ENCODE results near the gene NAT14. TPM values are rescaled to one million over a fixed set of nuclear protein-coding genes. Genes with fewer than 3 reads are reported as not detected.
A peak's percentile ranks its signal among the peaks of the same experiment; 100 is the strongest.

Gene NAT14
- total RNA-seq, 2 experiments from 2014 or later = 14.6 to 23.2 TPM

DNA sequence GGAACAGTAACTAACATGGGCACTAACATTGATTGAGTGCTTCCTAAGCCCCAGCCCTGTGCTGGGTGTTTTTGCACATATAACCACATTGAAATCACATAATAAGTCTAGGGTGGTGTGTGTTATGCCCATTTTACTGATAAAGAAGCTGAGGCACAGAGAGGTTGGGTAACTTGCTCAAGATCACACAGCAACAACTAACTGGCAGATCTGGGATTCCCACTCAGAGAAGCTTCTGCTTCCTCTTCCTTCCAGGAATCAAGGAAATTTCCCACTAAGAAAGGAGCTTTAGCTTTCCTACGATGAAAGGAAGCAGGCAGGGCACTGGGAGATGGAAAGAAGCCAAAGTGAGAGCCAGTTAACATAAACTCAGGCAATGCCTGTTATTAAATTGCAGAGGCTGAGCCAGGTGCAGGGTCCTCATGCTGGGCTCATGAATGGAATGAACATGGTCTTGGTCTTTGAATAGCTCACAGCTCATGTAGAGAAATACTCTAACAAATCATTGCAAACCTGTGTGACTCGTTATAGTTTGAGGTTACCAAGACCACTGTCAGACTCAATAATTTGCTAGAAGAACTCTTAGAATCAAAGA, 13.4 kb downstream of the NAT14 start:
- H3K36me3 Mint-ChIP-seq = peaks cover 9% of the 10 kb centered on the region
- DNase-seq (no peak), ATAC-seq (no peak)
- no peak overlapping the region for H3K4me3 Mint-ChIP-seq
- no peaks in the 10 kb centered on the region for H3K27me3 Mint-ChIP-seq
- no peak overlapping the region for H3K27ac Mint-ChIP-seq
- H3K9me3 Mint-ChIP-seq (ENCODE audit: low read depth) = peaks cover 7% of the 10 kb centered on the region
- H3K4me1 Mint-ChIP-seq = peaks cover 15% of the 10 kb centered on the region
- CTCF ChIA-PET = interaction anchor here (0.8 to 1.4 kb wide), 2 partner anchors 31 to 197 kb away, joined by 3 to 5 read pairs; no protein-coding TSS in a partner anchor

GRCh38 chr19:55500368-55500952, 15.5 kb downstream of the NAT14 start:
- H3K4me1 Mint-ChIP-seq = peaks cover 23% of the 10 kb centered on the region
- CTCF ChIA-PET = interaction anchor here (0.5 to 1.5 kb wide), 4 partner anchors 16 to 1647 kb away, joined by 3 to 5 read pairs (median 4); partner anchors contain the start of gene NAT14
- peaks cover 4% of the 10 kb centered on the region for H3K27me3 Mint-ChIP-seq
- H3K4me3 Mint-ChIP-seq = no peak overlapping the region
- no peak overlapping the region for H3K27ac Mint-ChIP-seq
- H3K9me3 Mint-ChIP-seq (ENCODE audit: low read depth) = peaks cover 7% of the 10 kb centered on the region
- no peak for DNase-seq
- H3K36me3 Mint-ChIP-seq = peaks cover 10% of the 10 kb centered on the region
- no peak for ATAC-seq

DNA sequence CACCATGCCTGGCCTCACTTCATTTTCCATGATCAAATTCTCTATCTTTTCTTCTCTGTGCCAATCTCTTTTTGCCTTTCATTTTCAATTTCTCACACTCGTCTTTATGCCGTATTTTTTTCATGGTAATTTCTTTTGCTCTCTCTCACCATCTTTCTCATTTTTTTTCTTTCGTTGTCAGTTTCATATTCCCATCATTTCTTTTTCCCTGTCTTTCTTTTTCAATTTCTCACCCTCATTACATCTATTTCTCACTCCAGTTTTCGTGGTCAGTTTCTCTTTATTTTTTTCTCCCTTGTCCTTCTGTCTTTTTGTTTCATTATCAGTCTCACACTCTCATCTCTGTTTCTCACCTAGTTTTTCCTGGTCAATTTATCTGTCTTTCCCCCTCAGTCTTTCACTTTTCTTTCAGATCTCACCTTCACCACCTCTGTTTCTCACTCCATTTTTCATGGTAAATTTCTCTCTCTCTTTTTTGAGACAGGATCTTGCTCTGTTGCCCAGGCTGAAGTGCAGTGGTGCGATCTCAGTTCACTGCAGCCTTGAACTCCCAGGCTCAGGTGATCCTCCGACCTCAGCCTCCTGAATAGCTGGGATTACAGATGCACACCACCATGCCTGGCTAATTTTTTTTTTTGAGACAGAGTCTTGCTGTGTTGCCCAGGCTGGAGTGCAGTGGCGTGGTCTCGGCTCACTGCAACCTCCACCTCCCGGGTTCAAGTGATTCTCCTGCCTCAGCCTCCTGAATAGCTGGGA, 17.4 kb downstream of the NAT14 start:
- no peak for DNase-seq
- Mint-ChIP-seq H3K9me3 (ENCODE audit: low read depth) (peaks cover 7% of the 10 kb centered on the region), H3K4me3 (peak overlapping the region; percentile 13), H3K36me3 (peaks cover 10% of the 10 kb centered on the region), H3K27ac (no peak overlapping the region), H3K4me1 (peaks cover 23% of the 10 kb centered on the region), H3K27me3 (peaks cover 4% of the 10 kb centered on the region)
- no peak for ATAC-seq
- CTCF ChIA-PET = interaction anchor here (1.1 to 3.6 kb wide), 6 partner anchors 9 to 120 kb away, joined by 3 to 42 read pairs (median 6); partner anchors contain the start of gene NAT14

- CTCF ChIA-PET = interaction anchor here (0.7 to 3.6 kb wide), 37 partner anchors 11 to 810 kb away, joined by 3 to 76 read pairs (median 9); partner anchors contain the start of genes FIZ1, ISOC2, NAT14 and SYT5
- H3K9me3 Mint-ChIP-seq (ENCODE audit: low read depth) = peaks cover 7% of the 10 kb centered on the region
- DNase-seq (no peak), ATAC-seq (no peak)
- H3K27ac Mint-ChIP-seq = peak overlapping the region; percentile 86
- peak overlapping the region; percentile 64 for H3K4me3 Mint-ChIP-seq
- peaks cover 23% of the 10 kb centered on the region for H3K4me1 Mint-ChIP-seq
- H3K27me3 Mint-ChIP-seq = peaks cover 4% of the 10 kb centered on the region
- peaks cover 10% of the 10 kb centered on the region for H3K36me3 Mint-ChIP-seq
Observed at GRCh38 chr19:55503157-55503501, 18.1 kb downstream of the NAT14 start.

DNA sequence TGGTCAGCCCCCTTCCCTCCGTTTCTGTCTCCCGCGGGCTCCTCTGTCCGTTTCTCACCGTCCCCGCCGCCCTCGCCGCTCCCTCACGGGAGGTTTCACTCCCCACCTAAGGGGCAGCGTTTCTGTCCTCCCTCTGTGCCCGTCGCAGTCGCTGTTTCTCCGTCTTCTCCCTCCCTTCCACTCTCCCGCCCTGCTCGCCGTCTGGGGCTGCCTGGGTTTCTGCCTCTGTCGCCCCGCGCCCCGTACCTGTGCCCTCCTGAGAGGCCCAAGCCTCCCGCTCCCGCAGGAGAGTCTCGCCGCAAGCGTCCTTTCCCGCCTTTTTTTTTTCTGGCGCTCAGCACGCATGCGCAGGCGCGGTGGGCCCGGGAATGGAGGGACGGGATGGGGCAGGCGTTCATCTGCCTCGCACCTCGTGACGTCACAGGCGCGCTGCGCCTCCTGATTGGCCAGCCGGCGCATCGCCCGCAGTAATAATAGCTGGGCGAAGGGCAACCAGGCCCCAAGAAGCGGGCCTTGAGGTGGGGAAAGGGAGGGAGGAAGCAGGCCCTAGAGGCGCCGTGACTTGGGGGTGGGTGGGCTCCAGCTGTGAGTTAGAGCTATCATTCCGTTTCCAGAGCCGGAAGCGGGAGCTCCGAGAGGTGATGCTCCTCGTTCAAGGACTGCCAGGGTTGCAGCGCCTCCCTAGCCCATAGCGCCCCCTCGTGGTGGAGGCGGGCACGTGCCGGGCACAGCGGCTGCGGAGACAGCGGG, 18.7 kb downstream of the NAT14 start:
- ATAC-seq = peak; percentile 98
- Mint-ChIP-seq H3K36me3 (peaks cover 10% of the 10 kb centered on the region), H3K9me3 (ENCODE audit: low read depth) (peaks cover 7% of the 10 kb centered on the region), H3K27me3 (peaks cover 4% of the 10 kb centered on the region), H3K27ac (peak overlapping the region; percentile 86), H3K4me1 (peaks cover 23% of the 10 kb centered on the region), H3K4me3 (peak overlapping the region; percentile 64)
- CTCF ChIA-PET = interaction anchor here (0.6 to 3.6 kb wide), 75 partner anchors 11 to 830 kb away, joined by 3 to 76 read pairs (median 5); partner anchors contain the start of genes FIZ1, HSPBP1, ISOC2 and KMT5C
- DNase-seq = peak; percentile 95

DNA sequence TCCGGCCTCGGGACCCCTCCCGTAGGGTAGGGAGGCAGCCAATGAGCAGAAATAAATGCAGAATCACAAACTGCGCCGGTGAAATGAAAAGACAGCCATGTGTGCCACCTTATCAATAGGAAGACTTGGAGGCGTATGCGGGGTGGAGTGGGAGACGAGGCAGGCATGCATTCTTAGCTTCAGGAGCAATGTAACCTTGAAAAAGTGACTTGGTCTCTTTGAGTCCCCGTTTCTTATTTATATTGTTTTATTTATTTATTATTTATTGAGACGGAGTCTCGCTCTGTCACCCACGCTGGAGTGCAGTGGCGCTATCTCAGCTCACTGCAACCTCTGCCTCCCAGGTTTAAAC, 19.2 kb downstream of the NAT14 start:
- ATAC-seq (no peak), DNase-seq (no peak)
- CTCF ChIA-PET = interaction anchor here (0.6 to 3.6 kb wide), 73 partner anchors 10 to 831 kb away, joined by 3 to 76 read pairs (median 5); partner anchors contain the start of genes FIZ1, HSPBP1, ISOC2 and KMT5C
- peaks cover 10% of the 10 kb centered on the region for H3K36me3 Mint-ChIP-seq
- H3K27me3 Mint-ChIP-seq = peaks cover 5% of the 10 kb centered on the region
- H3K27ac Mint-ChIP-seq = no peak overlapping the region
- peak overlapping the region; percentile 64 for H3K4me3 Mint-ChIP-seq
- H3K4me1 Mint-ChIP-seq = peaks cover 23% of the 10 kb centered on the region
- H3K9me3 Mint-ChIP-seq (ENCODE audit: low read depth) = peaks cover 7% of the 10 kb centered on the region

DNA sequence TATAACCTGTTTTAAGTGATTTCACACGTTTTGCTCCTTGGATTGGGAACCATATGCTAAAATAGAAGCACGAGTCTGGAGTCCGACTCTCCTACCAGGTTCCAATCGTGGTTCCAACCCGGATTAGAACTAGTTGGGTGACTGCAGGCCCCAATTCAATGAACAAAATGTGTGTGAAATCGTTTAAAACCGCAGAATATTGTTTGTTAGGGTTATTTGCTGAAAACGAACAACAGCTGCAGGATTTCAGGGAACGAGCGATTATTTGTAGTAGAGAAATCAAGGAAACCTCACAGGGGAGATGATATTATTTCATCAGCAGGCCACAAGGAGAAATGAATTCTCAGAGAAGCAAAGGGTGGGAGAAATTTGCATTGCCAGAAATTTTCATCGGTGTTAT, 20.0 kb downstream of the NAT14 start:
- Mint-ChIP-seq H3K4me3 (no peak overlapping the region), H3K27me3 (peaks cover 6% of the 10 kb centered on the region), H3K36me3 (peaks cover 10% of the 10 kb centered on the region), H3K9me3 (ENCODE audit: low read depth) (peaks cover 7% of the 10 kb centered on the region), H3K4me1 (peaks cover 23% of the 10 kb centered on the region), H3K27ac (no peak overlapping the region)
- CTCF ChIA-PET = interaction anchor here (0.7 to 3.6 kb wide), 25 partner anchors 9 to 365 kb away, joined by 3 to 76 read pairs (median 13); partner anchors contain the start of genes FIZ1, HSPBP1, ISOC2 and NAT14
- ATAC-seq (no peak), DNase-seq (no peak)

DNA sequence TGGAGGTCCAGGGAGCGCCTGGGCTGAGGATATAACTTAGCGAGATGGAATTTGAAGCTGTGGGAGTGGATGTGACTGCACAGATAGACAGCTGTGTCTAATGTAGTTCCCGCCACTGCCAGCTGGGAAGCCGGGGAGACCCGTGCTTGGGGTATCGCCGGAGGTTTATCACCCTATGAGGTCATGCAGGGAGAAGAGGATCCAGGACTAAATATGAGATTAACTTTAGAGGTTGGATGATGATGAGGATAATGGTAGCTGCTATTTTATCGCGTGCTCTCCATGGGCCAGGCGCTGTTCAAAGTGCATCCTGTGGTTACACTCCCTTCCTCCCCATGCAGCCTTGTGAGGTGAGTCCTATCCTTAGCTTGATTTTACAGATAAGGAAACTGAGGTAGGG, 23.1 kb downstream of the NAT14 start:
- peaks cover 2% of the 10 kb centered on the region for H3K9me3 Mint-ChIP-seq (ENCODE audit: low read depth)
- no peak overlapping the region for H3K4me3 Mint-ChIP-seq
- CTCF ChIA-PET = interaction anchor here (0.7 to 2.6 kb wide), 7 partner anchors 9 to 348 kb away, joined by 3 to 9 read pairs (median 6); partner anchors contain the start of gene ZNF865
- no peak for ATAC-seq
- peaks cover 17% of the 10 kb centered on the region for H3K27me3 Mint-ChIP-seq
- DNase-seq = no peak
- H3K4me1 Mint-ChIP-seq = peaks cover 10% of the 10 kb centered on the region
- peaks cover 3% of the 10 kb centered on the region for H3K36me3 Mint-ChIP-seq
- H3K27ac Mint-ChIP-seq = no peak overlapping the region

DNA sequence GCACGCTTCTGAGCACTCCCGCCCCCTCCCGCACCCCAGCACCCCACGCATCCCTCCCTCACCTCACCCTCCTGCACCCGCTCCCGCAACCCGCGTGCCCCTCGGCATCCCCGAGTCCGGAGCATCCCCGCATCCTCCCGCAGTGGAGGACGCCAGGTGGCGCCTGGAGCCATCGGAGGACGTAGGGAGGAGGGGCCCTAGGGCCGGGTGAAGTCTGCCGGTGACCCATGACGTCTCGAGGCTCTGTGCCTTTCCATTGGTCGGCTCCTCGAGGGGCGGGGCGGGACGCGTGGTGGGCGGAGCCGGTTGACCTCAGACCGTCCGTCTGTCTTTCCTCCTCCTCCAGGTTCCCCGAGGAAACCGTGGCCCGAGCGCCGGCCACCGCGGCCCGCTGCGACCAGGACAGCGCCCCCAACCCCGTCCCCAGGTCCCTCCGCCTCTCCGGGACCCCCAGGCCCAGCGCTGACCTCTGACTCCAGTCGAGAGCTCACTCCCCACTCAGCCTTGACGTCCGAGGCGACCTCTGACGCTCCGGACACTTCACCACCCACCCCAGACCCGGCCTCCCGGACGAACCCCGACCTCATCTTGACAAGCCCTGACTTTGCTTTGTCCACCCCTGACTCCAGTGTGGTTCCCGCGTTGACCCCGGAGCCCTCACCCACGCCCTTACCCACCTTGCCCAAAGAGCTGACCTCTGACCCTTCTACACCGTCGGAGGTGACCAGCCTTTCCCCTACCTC, 32.1 kb downstream of the NAT14 start:
- peak overlapping the region; percentile 71 for H3K27ac Mint-ChIP-seq
- no peaks in the 10 kb centered on the region for H3K36me3 Mint-ChIP-seq
- H3K27me3 Mint-ChIP-seq = peaks cover 6% of the 10 kb centered on the region
- DNase-seq (peak; percentile 92), ATAC-seq (peak; percentile 100)
- H3K9me3 Mint-ChIP-seq (ENCODE audit: low read depth) = no peaks in the 10 kb centered on the region
- peaks cover 3% of the 10 kb centered on the region for H3K4me1 Mint-ChIP-seq
- peak overlapping the region; percentile 54 for H3K4me3 Mint-ChIP-seq
- CTCF ChIA-PET = interaction anchor here (0.7 to 3.7 kb wide), 10 partner anchors 9 to 137 kb away, joined by 3 to 40 read pairs (median 5); partner anchors contain the start of genes ZNF784 and ZNF865

DNA sequence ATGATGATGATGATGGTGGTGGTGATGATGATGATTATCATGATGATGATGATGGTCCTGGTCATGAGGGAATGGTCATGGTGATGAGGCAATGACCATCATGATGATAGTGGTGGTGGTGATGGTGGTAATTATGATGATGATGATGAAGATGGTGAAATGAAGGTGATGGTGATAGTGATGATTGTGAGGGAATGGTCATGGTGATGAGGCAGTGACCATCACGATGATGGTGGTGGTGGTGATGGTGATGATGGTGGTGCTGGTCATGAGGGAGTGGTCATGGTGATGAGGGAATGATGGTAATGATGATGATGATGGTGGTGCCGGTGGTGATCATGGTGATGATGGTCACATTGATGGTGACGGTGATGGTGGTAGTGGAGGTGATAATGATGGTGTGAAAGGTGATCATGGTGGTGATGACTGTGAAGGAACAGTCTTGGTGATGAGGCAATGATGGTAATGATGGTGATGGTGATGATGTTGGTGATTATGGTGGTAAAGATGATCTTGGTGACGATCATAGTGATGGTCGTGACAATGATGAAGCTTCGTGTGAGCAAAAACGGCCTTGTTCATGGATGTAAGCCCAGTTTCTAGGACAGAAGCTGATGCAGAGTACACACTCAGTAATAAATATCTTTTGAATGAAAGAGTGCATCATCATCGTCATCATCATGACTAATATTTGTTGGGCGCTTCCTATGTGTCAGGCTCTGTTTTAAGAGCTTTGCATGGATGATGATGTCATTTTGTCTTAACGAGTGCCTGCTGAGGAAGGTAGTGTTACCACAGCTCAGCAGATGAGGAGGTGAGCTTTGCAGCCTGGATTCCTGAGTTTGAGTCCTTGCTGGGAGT, 34.7 kb downstream of the NAT14 start:
- no peak for ATAC-seq

DNA sequence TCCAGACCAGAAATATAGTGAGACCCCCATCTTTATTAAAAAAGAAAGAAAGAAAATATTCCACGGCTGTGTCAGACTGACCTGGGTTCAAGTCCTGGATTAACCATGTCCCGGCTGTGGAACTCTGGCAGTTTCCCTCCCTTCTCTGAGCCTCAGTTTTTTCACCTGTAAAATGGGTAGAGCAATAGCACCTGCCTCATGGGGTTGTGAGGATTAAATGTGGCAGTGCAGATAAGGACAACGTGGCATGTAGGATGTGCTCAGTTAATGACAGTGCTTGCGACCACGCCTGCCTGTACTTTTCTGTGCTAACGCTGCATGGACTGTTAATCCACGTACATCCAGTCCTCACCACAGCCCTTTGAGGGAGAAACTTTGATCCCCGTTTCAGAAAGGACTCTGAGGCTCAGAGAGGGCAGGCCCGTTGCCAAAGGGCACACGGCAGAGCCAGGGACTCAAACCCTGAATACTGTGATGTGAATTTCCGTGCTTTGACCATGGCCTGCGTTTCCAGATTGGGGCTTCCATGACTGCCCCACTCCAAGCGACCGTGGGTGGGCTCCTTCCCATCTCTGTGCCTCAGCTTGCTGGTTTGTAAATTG, 35.8 kb downstream of the NAT14 start:
- ATAC-seq (no peak), DNase-seq (no peak)
- CTCF ChIA-PET = interaction anchor here (0.9 kb wide), 1 partner anchor 111 kb away, joined by 3 read pairs; no protein-coding TSS in a partner anchor
- Mint-ChIP-seq H3K27ac (no peak overlapping the region), H3K36me3 (no peaks in the 10 kb centered on the region), H3K4me1 (peaks cover 3% of the 10 kb centered on the region), H3K4me3 (no peak overlapping the region), H3K27me3 (no peaks in the 10 kb centered on the region), H3K9me3 (ENCODE audit: low read depth) (no peaks in the 10 kb centered on the region)

More for the DNA sequence above, 34.7 kb downstream of the NAT14 start:
- Mint-ChIP-seq H3K27me3 (no peaks in the 10 kb centered on the region), H3K9me3 (ENCODE audit: low read depth) (no peaks in the 10 kb centered on the region), H3K4me3 (no peak overlapping the region), H3K27ac (no peak overlapping the region), H3K4me1 (peaks cover 3% of the 10 kb centered on the region), H3K36me3 (no peaks in the 10 kb centered on the region)
- DNase-seq = no peak
- CTCF ChIA-PET = interaction anchor here (0.9 to 1.0 kb wide), 2 partner anchors 87 to 112 kb away, joined by 3 to 5 read pairs; no protein-coding TSS in a partner anchor

Data from activated CD8-positive, alpha-beta memory T cell treated with anti-CD3 and anti-CD28 coated beads, Interleukin-2, amount 10 ng/mL, durations not matched to agents 7 days and 5 days (primary cell).